ENCODE data around the gene CAPS. TPM values are rescaled to one million over a fixed set of nuclear protein-coding genes. Genes with fewer than 3 reads are reported as not detected.

Gene CAPS
- total RNA-seq, 1 experiment from 2014 or later: 0.73 TPM

- Histone ChIP-seq H3K27ac (no peak overlapping the region), H3K27me3 (no peaks in the 10 kb centered on the region), H3K4me3 (no peak overlapping the region), H3K36me3 (no peaks in the 10 kb centered on the region; the same call in 1 of the 2 replicates), H3K9me3 (replicated peaks) (no peaks in the 10 kb centered on the region), H3K4me1 (peaks cover 10% of the 10 kb centered on the region; the same call in 1 of the 2 replicates)
- no peak for DNase-seq
These were observed 34.9 kb downstream of the CAPS start for GRCh38 chr19:5948752-5949564.

- Histone ChIP-seq H3K4me3 (no peak overlapping the region), H3K27ac (no peak overlapping the region), H3K36me3 (no peaks in the 10 kb centered on the region; the same call in 1 of the 2 replicates), H3K4me1 (peaks cover 16% of the 10 kb centered on the region), H3K27me3 (no peaks in the 10 kb centered on the region), H3K9me3 (replicated peaks) (no peaks in the 10 kb centered on the region)
- no peak for DNase-seq
These were observed 35.8 kb downstream of the CAPS start for GRCh38 chr19:5949792-5950305.

GRCh38 chr19:5950741-5951140, 36.7 kb downstream of the CAPS start:
- DNase-seq: no peak
- Histone ChIP-seq H3K4me1 (peaks cover 25% of the 10 kb centered on the region), H3K27ac (no peak overlapping the region), H3K9me3 (replicated peaks) (no peaks in the 10 kb centered on the region), H3K4me3 (no peak overlapping the region), H3K36me3 (no peaks in the 10 kb centered on the region; the same call in 1 of the 2 replicates), H3K27me3 (no peaks in the 10 kb centered on the region)

GRCh38 chr19:5951338-5951861, 37.3 kb downstream of the CAPS start:
- no peaks in the 10 kb centered on the region for H3K9me3 ChIP-seq (replicated peaks)
- H3K4me3 ChIP-seq: no peak overlapping the region
- peaks cover 27% of the 10 kb centered on the region for H3K4me1 ChIP-seq
- no peaks in the 10 kb centered on the region; the same call in 1 of the 2 replicates for H3K36me3 ChIP-seq
- no peaks in the 10 kb centered on the region for H3K27me3 ChIP-seq
- H3K27ac ChIP-seq: no peak overlapping the region
- no peak for DNase-seq

GRCh38 chr19:5952193-5953029, 38.4 kb downstream of the CAPS start:
- DNase-seq: no peak
- Histone ChIP-seq H3K27me3 (no peaks in the 10 kb centered on the region), H3K4me1 (peaks cover 27% of the 10 kb centered on the region), H3K4me3 (no peak overlapping the region), H3K9me3 (replicated peaks) (no peaks in the 10 kb centered on the region), H3K36me3 (no peaks in the 10 kb centered on the region), H3K27ac (no peak overlapping the region)

GRCh38 chr19:5953030-5953589, 39.1 kb downstream of the CAPS start:
- Histone ChIP-seq H3K4me1 (peaks cover 27% of the 10 kb centered on the region), H3K4me3 (no peak overlapping the region), H3K27ac (no peak overlapping the region), H3K9me3 (replicated peaks) (no peaks in the 10 kb centered on the region), H3K36me3 (no peaks in the 10 kb centered on the region), H3K27me3 (no peaks in the 10 kb centered on the region)
- DNase-seq: no peak

- no peak for DNase-seq
- no peaks in the 10 kb centered on the region for H3K36me3 ChIP-seq
- H3K4me1 ChIP-seq: peaks cover 27% of the 10 kb centered on the region
- no peaks in the 10 kb centered on the region for H3K9me3 ChIP-seq (replicated peaks)
- no peak overlapping the region for H3K4me3 ChIP-seq
- peak overlapping the region; percentile 54 for H3K27ac ChIP-seq
- H3K27me3 ChIP-seq: no peaks in the 10 kb centered on the region
These were observed 39.7 kb downstream of the CAPS start for GRCh38 chr19:5953680-5954213.

- Histone ChIP-seq H3K27ac (peak overlapping the region; percentile 54), H3K36me3 (no peaks in the 10 kb centered on the region), H3K4me1 (peaks cover 27% of the 10 kb centered on the region), H3K9me3 (replicated peaks) (no peaks in the 10 kb centered on the region), H3K4me3 (no peak overlapping the region; the same call in 1 of the 2 replicates), H3K27me3 (no peaks in the 10 kb centered on the region)
- peak in 1 of 2 experiments; percentile 17 for DNase-seq
These were observed 40.2 kb downstream of the CAPS start for GRCh38 chr19:5954293-5954692.

GRCh38 chr19:5955636-5955935, 41.5 kb downstream of the CAPS start:
- no peak for DNase-seq
- Histone ChIP-seq H3K36me3 (no peaks in the 10 kb centered on the region), H3K27me3 (no peaks in the 10 kb centered on the region), H3K4me1 (peaks cover 27% of the 10 kb centered on the region), H3K9me3 (replicated peaks) (no peaks in the 10 kb centered on the region), H3K4me3 (no peak overlapping the region), H3K27ac (no peak overlapping the region)

GRCh38 chr19:5956323-5956722, 42.3 kb downstream of the CAPS start:
- H3K9me3 ChIP-seq (replicated peaks): no peaks in the 10 kb centered on the region
- peaks cover 27% of the 10 kb centered on the region for H3K4me1 ChIP-seq
- H3K27ac ChIP-seq: no peak overlapping the region
- no peaks in the 10 kb centered on the region for H3K27me3 ChIP-seq
- H3K4me3 ChIP-seq: no peak overlapping the region
- H3K36me3 ChIP-seq: no peaks in the 10 kb centered on the region
- no peak for DNase-seq

GRCh38 chr19:5956728-5957127, 42.7 kb downstream of the CAPS start:
- Histone ChIP-seq H3K9me3 (replicated peaks) (no peaks in the 10 kb centered on the region), H3K4me1 (peaks cover 31% of the 10 kb centered on the region), H3K27me3 (no peaks in the 10 kb centered on the region), H3K4me3 (no peak overlapping the region), H3K36me3 (no peaks in the 10 kb centered on the region), H3K27ac (no peak overlapping the region)
- DNase-seq: no peak

- Histone ChIP-seq H3K9me3 (replicated peaks) (no peaks in the 10 kb centered on the region), H3K27me3 (no peaks in the 10 kb centered on the region), H3K36me3 (no peaks in the 10 kb centered on the region), H3K4me3 (no peak overlapping the region), H3K27ac (no peak overlapping the region), H3K4me1 (peaks cover 32% of the 10 kb centered on the region)
- no peak for DNase-seq
These were observed 43.1 kb downstream of the CAPS start for GRCh38 chr19:5957170-5957569.

GRCh38 chr19:5958074-5958850, 44.2 kb downstream of the CAPS start:
- Histone ChIP-seq H3K36me3 (no peaks in the 10 kb centered on the region), H3K4me1 (peaks cover 39% of the 10 kb centered on the region), H3K27me3 (no peaks in the 10 kb centered on the region), H3K4me3 (no peak overlapping the region), H3K27ac (no peak overlapping the region), H3K9me3 (replicated peaks) (no peaks in the 10 kb centered on the region)
- no peak for DNase-seq

- Histone ChIP-seq H3K9me3 (replicated peaks) (no peaks in the 10 kb centered on the region), H3K27me3 (no peaks in the 10 kb centered on the region), H3K27ac (no peak overlapping the region), H3K4me1 (peaks cover 34% of the 10 kb centered on the region), H3K36me3 (no peaks in the 10 kb centered on the region), H3K4me3 (no peak overlapping the region)
- DNase-seq: no peak
These were observed 44.7 kb downstream of the CAPS start for GRCh38 chr19:5958851-5959122.
